Muscle of arm (tissue), 12 donors: ENCODE results near the gene B4GALNT2. TPM values are rescaled to one million over a fixed set of nuclear protein-coding genes. Genes with fewer than 3 reads are reported as not detected.

Experiments
- polyA plus RNA-seq, 12 donors: library from polyadenylated mRNA; unstranded; fragments of 120-200 nt; gene quantifications; one replicate each; pipeline ENCODE4 v1.2.1, GENCODE V29; 2013; ENCODE audit not compliant: insufficient read length in 12 of 12

B4GALNT2 gene
- polyA plus RNA-seq, 12 donors, result 0.07 to 0.36 (median 0.15) TPM; not detected in 2

Other genes with a start within 250 kb of the B4GALNT2 start
- 100 to 1,000 TPM in 10 of 12 donors, 10 to 100 TPM in 1, not detected in 1; 76.7 to 139 (median 131) TPM for gene ATP5MC1, start 240.0 kb upstream of the B4GALNT2 start, polyA plus RNA-seq
- gene UBE2Z, start 224.4 kb upstream of the B4GALNT2 start, polyA plus RNA-seq, result 100 to 1,000 TPM in 1 of 12 donors, 10 to 100 TPM in 10, not detected in 1; 53.0 to 103 (median 65.5) TPM
- gene SNF8, start 187.9 kb upstream of the B4GALNT2 start, polyA plus RNA-seq, result 10 to 100 TPM in 11 of 12 donors, not detected in 1; 57.1 to 77.8 (median 67.8) TPM
- gene GIP, start 164.2 kb upstream of the B4GALNT2 start, polyA plus RNA-seq, result not detected
- 10 to 100 TPM in 8 of 12 donors, 1 to 10 TPM in 4; 7.8 to 49.9 (median 14.6) TPM for gene IGF2BP1, start 135.4 kb upstream of the B4GALNT2 start, polyA plus RNA-seq
- gene GNGT2, start 77.8 kb downstream of the B4GALNT2 start, polyA plus RNA-seq, result 1 to 10 TPM in 7 of 12 donors, under 1 TPM in 3, not detected in 2; 0.66 to 2.0 (median 1.2) TPM
- gene ABI3, start 77.9 kb downstream of the B4GALNT2 start, polyA plus RNA-seq, result 1 to 10 TPM in 11 of 12 donors, not detected in 1; 3.4 to 6.8 (median 4.1) TPM
- gene PHOSPHO1, start 98.0 kb downstream of the B4GALNT2 start, polyA plus RNA-seq, result 10 to 100 TPM in 9 of 12 donors, 1 to 10 TPM in 2, not detected in 1; 8.5 to 25.9 (median 13.8) TPM
- gene ZNF652, start 229.5 kb downstream of the B4GALNT2 start, polyA plus RNA-seq, result 10 to 100 TPM in 11 of 12 donors, not detected in 1; 16.5 to 27.9 (median 18.2) TPM